ENCODE results near the gene PPP1R1C.

The PPP1R1C gene

GRCh38 chr2:182069416-182069815 is 83.8 kb downstream of the PPP1R1C start:
- no peak for DNase-seq (ENCODE audit: low spot score)
- TF ChIP-seq CTCF (conservative IDR thresholded peaks at IDR 0.05; ENCODE audit: low read depth), result no peak
- H3K27ac ChIP-seq, result no peak overlapping the region
- CTCF ChIA-PET, result no interaction called here
- POLR2A ChIA-PET (ENCODE audit: low non-redundant PET), result no interaction called here

GRCh38 chr2:182069908-182070307 is 84.3 kb downstream of the PPP1R1C start:
- H3K27ac ChIP-seq, result no peak overlapping the region
- POLR2A ChIA-PET (ENCODE audit: low non-redundant PET), result no interaction called here
- DNase-seq (ENCODE audit: low spot score), result no peak
- no peak for TF ChIP-seq CTCF (conservative IDR thresholded peaks at IDR 0.05; ENCODE audit: low read depth)
- CTCF ChIA-PET, result no interaction called here

GRCh38 chr2:182070736-182071135 is 85.1 kb downstream of the PPP1R1C start:
- CTCF ChIA-PET, result no interaction called here
- H3K27ac ChIP-seq, result no peak overlapping the region
- no peak for DNase-seq (ENCODE audit: low spot score)
- POLR2A ChIA-PET (ENCODE audit: low non-redundant PET), result no interaction called here
- TF ChIP-seq CTCF (conservative IDR thresholded peaks at IDR 0.05; ENCODE audit: low read depth), result no peak

GRCh38 chr2:182072861-182073260 is 87.2 kb downstream of the PPP1R1C start:
- no peak for DNase-seq (ENCODE audit: low spot score)
- ChIA-PET CTCF (interaction anchor here (0.6 to 1.1 kb wide), 3 partner anchors 330 to 1412 kb away, joined by 3 to 5 read pairs (median 5); no protein-coding TSS in a partner anchor), POLR2A (ENCODE audit: low non-redundant PET) (no interaction called here)
- no peak for TF ChIP-seq CTCF (conservative IDR thresholded peaks at IDR 0.05; ENCODE audit: low read depth)
- no peak overlapping the region for H3K27ac ChIP-seq

GRCh38 chr2:182073613-182074012 is 88.0 kb downstream of the PPP1R1C start:
- CTCF ChIA-PET, result no interaction called here
- no peak for DNase-seq (ENCODE audit: low spot score)
- H3K27ac ChIP-seq, result no peak overlapping the region
- POLR2A ChIA-PET (ENCODE audit: low non-redundant PET), result no interaction called here
- TF ChIP-seq CTCF (conservative IDR thresholded peaks at IDR 0.05; ENCODE audit: low read depth), result no peak

- no peak for DNase-seq (ENCODE audit: low spot score)
- ChIA-PET POLR2A (ENCODE audit: low non-redundant PET) (no interaction called here), CTCF (interaction anchor here (0.7 to 2.0 kb wide), 10 partner anchors 9 to 1953 kb away, joined by 3 to 13 read pairs (median 4); no protein-coding TSS in a partner anchor)
- H3K27ac ChIP-seq, result no peak overlapping the region
- TF ChIP-seq CTCF (conservative IDR thresholded peaks at IDR 0.05; ENCODE audit: low read depth), result no peak
Observed at GRCh38 chr2:182077023-182077422, 91.4 kb downstream of the PPP1R1C start.
